ENCODE data around the gene SMIM32. TPM values are rescaled to one million over a fixed set of nuclear protein-coding genes. Genes with fewer than 3 reads are reported as not detected.

The SMIM32 gene
- total and polyA plus RNA-seq, 9 of the 15 experiments (the other 6 are each of a cell fraction or from before 2014, with no cell fraction given) = not detected

- no peak for TF ChIP-seq TSHZ1 (CRISPR knock-in tag; IDR thresholded peaks at IDR 0.05)
- TF ChIP-seq STAT5A (IDR thresholded peaks at IDR 0.05; ENCODE audit: borderline replicate concordance, low read length) = no peak
- no peak for TF ChIP-seq ZFP30 (CRISPR knock-in tag; IDR thresholded peaks at IDR 0.05; ENCODE audit: borderline replicate concordance)
- no peak for TF ChIP-seq E4F1 (CRISPR knock-in tag; IDR thresholded peaks at IDR 0.05; ENCODE audit: borderline replicate concordance)
- peak; percentile 60; the same call in 1 of the 2 replicates for TF ChIP-seq MYC (IDR thresholded peaks at IDR 0.05; ENCODE audit: low read depth, low read length)
- no peak for TF ChIP-seq MYC (CRISPR knock-in tag; IDR thresholded peaks at IDR 0.05; ENCODE audit: borderline replicate concordance, low read depth)
- no peak for TF ChIP-seq HDAC1 (IDR thresholded peaks at IDR 0.05)
- no peak for TF ChIP-seq ZNF253 (CRISPR knock-in tag; conservative IDR thresholded peaks at IDR 0.05)
- no peak for TF ChIP-seq ZNF3 (CRISPR knock-in tag; IDR thresholded peaks at IDR 0.05)
- no peak for TF ChIP-seq ZBTB34 (CRISPR knock-in tag; IDR thresholded peaks at IDR 0.05)
- peak; percentile 47 for TF ChIP-seq RBBP5 (IDR thresholded peaks at IDR 0.05; ENCODE audit: borderline replicate concordance, insufficient read depth, low read length, poor library complexity, severe bottlenecking)
- TF ChIP-seq HBP1 (CRISPR knock-in tag; IDR thresholded peaks at IDR 0.05) = no peak
Observed at GRCh38 chr5:136188859-136189258, 4.1 kb downstream of the SMIM32 start (continued).

All from K562 (cell line).